Measurements from ENCODE around the gene CHCHD3. TPM values are rescaled to one million over a fixed set of nuclear protein-coding genes. Genes with fewer than 3 reads are reported as not detected.

CHCHD3 gene
- total RNA-seq, 1 experiment from 2014 or later: 100 TPM

DNA sequence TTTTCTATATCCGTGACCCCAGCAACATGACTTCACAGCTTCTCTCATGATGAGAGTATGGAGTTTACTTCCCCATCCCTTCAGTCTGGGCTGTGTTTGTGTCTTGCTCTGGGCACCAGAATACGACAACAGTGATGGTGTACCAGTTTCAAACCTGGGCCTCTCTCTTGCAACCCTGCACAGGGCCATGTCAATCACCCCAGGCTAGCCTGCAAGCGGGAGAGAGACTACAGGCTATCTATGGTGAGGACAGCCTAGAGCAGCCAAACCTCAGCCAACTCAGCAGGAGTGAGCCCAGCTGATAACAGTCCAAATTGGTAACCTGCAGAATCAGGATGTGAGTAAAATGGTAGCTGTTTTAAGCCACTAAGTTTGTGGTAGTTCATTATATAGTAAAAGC, 235.8 kb downstream of the CHCHD3 start:
- Histone ChIP-seq H2AFZ (no peak overlapping the region), H3K4me1 (replicated peaks; ENCODE audit: insufficient read depth) (no peaks in the 10 kb centered on the region), H3K4me3 (no peak overlapping the region), H3K9me2 (ENCODE audit: insufficient read depth) (no peaks in the 10 kb centered on the region), H3K27me3 (ENCODE audit: insufficient read depth, low read depth) (no peaks in the 10 kb centered on the region), H3K4me2 (no peak overlapping the region), H3K27ac (no peak overlapping the region), H3F3A (ENCODE audit: insufficient read depth, low read depth) (no peaks in the 10 kb centered on the region), H3K79me2 (ENCODE audit: low read depth) (no peaks in the 10 kb centered on the region), H3K9me3 (ENCODE audit: insufficient read depth, low read depth) (no peaks in the 10 kb centered on the region), H4K20me1 (ENCODE audit: insufficient read depth) (no peaks in the 10 kb centered on the region), H3K36me3 (ENCODE audit: low read depth) (no peaks in the 10 kb centered on the region)
- POLR2A ChIA-PET (ENCODE audit: unreplicated experiment): no interaction called here
- no peak for DNase-seq
- intact Hi-C loops (cut with micrococcal nuclease; ENCODE audit: unreplicated experiment): no loop called here
- TF ChIP-seq EZH2 (IDR thresholded peaks at IDR 0.05; ENCODE audit: low read depth): no peak
- CTCF ChIA-PET: interaction anchor here (0.6 kb wide), 1 partner anchor 1263 kb away, joined by 16 read pairs; no protein-coding TSS in a partner anchor
- no TSS peak for BruUV-seq (replicated peaks)

DNA sequence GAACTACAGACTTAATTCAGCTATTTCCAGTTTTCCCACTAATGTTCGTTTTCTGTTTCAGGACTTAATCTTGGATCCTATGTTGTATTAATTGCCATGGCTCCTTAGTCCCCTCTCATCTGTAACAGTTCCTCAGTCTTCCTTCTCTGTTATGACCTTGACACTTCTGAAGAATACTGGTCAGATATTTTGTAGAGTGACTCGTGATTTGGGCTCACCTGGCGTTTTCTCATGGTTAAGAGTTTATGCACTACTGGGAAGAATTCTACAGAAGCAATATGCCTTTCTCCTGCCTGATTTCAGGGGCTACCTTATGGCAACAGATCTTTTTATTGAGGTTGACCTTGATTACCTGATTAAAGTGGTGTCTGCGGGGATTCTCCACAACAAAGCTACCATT, 239.4 kb downstream of the CHCHD3 start:
- Histone ChIP-seq H2AFZ (no peak overlapping the region), H3K36me3 (ENCODE audit: low read depth) (0 out of 2 replicates have a peak, but pooled peaks cover 3% of the 10 kb centered on the region), H3K4me1 (replicated peaks; ENCODE audit: insufficient read depth) (no peaks in the 10 kb centered on the region), H3K9me3 (ENCODE audit: insufficient read depth, low read depth) (no peaks in the 10 kb centered on the region), H3K27ac (no peak overlapping the region), H4K20me1 (ENCODE audit: insufficient read depth) (no peaks in the 10 kb centered on the region; the same call in 1 of the 2 replicates), H3K4me2 (no peak overlapping the region), H3F3A (ENCODE audit: insufficient read depth, low read depth) (no peaks in the 10 kb centered on the region), H3K4me3 (no peak overlapping the region), H3K27me3 (ENCODE audit: insufficient read depth, low read depth) (no peaks in the 10 kb centered on the region), H3K9me2 (ENCODE audit: insufficient read depth) (no peaks in the 10 kb centered on the region), H3K79me2 (ENCODE audit: low read depth) (no peaks in the 10 kb centered on the region)
- CTCF ChIA-PET: no interaction called here
- DNase-seq: no peak
- intact Hi-C loops (cut with micrococcal nuclease; ENCODE audit: unreplicated experiment): no loop called here
- no TSS peak for BruUV-seq (replicated peaks)
- no peak for TF ChIP-seq EZH2 (IDR thresholded peaks at IDR 0.05; ENCODE audit: low read depth)
- TF ChIP-seq, protein P1, sequence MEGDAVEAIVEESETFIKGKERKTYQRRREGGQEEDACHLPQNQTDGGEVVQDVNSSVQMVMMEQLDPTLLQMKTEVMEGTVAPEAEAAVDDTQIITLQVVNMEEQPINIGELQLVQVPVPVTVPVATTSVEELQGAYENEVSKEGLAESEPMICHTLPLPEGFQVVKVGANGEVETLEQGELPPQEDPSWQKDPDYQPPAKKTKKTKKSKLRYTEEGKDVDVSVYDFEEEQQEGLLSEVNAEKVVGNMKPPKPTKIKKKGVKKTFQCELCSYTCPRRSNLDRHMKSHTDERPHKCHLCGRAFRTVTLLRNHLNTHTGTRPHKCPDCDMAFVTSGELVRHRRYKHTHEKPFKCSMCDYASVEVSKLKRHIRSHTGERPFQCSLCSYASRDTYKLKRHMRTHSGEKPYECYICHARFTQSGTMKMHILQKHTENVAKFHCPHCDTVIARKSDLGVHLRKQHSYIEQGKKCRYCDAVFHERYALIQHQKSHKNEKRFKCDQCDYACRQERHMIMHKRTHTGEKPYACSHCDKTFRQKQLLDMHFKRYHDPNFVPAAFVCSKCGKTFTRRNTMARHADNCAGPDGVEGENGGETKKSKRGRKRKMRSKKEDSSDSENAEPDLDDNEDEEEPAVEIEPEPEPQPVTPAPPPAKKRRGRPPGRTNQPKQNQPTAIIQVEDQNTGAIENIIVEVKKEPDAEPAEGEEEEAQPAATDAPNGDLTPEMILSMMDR (conservative IDR thresholded peaks at IDR 0.05): no peak
- POLR2A ChIA-PET (ENCODE audit: unreplicated experiment): no interaction called here

DNA sequence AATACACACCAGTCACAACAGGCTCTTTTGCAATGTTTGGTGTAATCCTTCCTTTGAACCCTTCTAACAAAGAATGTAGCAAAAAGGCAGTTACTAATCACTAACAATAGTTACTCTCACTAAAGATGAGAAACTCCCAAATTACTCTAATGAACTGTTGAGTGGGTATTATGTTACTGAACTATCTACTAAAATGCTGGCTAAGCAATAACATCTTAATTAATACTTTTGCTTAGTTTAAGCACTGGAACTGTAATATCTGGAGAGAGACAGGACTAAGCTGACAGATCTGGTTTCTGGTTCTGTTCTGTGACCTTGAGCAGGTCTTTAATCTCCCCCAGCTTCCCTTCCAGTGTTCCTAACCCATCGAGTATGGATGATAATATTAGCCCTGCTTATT, 241.7 kb downstream of the CHCHD3 start:
- ChIA-PET POLR2A (ENCODE audit: unreplicated experiment) (no interaction called here), CTCF (no interaction called here)
- no peaks in the 10 kb centered on the region for H3K27me3 ChIP-seq (ENCODE audit: insufficient read depth, low read depth)
- 0 out of 2 replicates have a peak, but pooled peaks cover 3% of the 10 kb centered on the region for H3K36me3 ChIP-seq (ENCODE audit: low read depth)
- H3K4me1 ChIP-seq (replicated peaks; ENCODE audit: insufficient read depth): no peaks in the 10 kb centered on the region
- no peak overlapping the region for H3K4me3 ChIP-seq
- DNase-seq: no peak
- H3K9me3 ChIP-seq (ENCODE audit: insufficient read depth, low read depth): no peaks in the 10 kb centered on the region
- no peak overlapping the region for H2AFZ ChIP-seq
- TF ChIP-seq, protein P1 (conservative IDR thresholded peaks at IDR 0.05): no peak
- no peak for TF ChIP-seq EZH2 (IDR thresholded peaks at IDR 0.05; ENCODE audit: low read depth)
- H3F3A ChIP-seq (ENCODE audit: insufficient read depth, low read depth): no peaks in the 10 kb centered on the region
- H3K79me2 ChIP-seq (ENCODE audit: low read depth): no peaks in the 10 kb centered on the region
- BruUV-seq (replicated peaks): no TSS peak
- H4K20me1 ChIP-seq (ENCODE audit: insufficient read depth): no peaks in the 10 kb centered on the region; the same call in 1 of the 2 replicates
- intact Hi-C loops (cut with micrococcal nuclease; ENCODE audit: unreplicated experiment): no loop called here
- no peak overlapping the region for H3K4me2 ChIP-seq
- H3K9me2 ChIP-seq (ENCODE audit: insufficient read depth): no peaks in the 10 kb centered on the region
- H3K27ac ChIP-seq: no peak overlapping the region

DNA sequence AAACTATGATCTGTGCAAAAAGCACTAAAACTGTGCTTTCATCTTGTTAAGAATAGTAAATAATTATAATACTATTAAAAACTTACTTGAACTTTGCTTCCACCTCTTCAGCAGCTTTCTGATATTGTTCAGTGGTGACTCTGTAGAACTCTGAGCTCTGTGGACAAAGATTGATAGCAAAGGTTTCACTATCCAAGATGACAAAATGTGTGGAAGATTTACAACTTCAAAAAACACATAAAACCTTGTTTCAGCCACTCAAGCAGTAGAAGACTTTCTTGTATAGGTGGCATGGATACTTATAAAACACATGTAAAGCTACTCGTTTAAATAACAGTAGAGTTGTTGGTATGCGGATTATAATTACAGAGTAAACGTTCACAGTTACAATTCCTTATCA, 243.6 kb downstream of the CHCHD3 start:
- Histone ChIP-seq H3K4me1 (replicated peaks; ENCODE audit: insufficient read depth) (no peaks in the 10 kb centered on the region), H3K36me3 (ENCODE audit: low read depth) (0 out of 2 replicates have a peak, but pooled peaks cover 3% of the 10 kb centered on the region), H4K20me1 (ENCODE audit: insufficient read depth) (no peaks in the 10 kb centered on the region; the same call in 1 of the 2 replicates), H3K27ac (no peak overlapping the region), H3K79me2 (ENCODE audit: low read depth) (no peaks in the 10 kb centered on the region), H3K4me3 (no peak overlapping the region), H3K4me2 (no peak overlapping the region), H3K9me3 (ENCODE audit: insufficient read depth, low read depth) (no peaks in the 10 kb centered on the region), H3K9me2 (ENCODE audit: insufficient read depth) (no peaks in the 10 kb centered on the region), H2AFZ (no peak overlapping the region), H3F3A (ENCODE audit: insufficient read depth, low read depth) (no peaks in the 10 kb centered on the region), H3K27me3 (ENCODE audit: insufficient read depth, low read depth) (no peaks in the 10 kb centered on the region)
- DNase-seq: no peak
- TF ChIP-seq EZH2 (IDR thresholded peaks at IDR 0.05; ENCODE audit: low read depth): no peak
- TF ChIP-seq, protein P1 (conservative IDR thresholded peaks at IDR 0.05): no peak
- intact Hi-C loops (cut with micrococcal nuclease; ENCODE audit: unreplicated experiment): no loop called here
- ChIA-PET POLR2A (ENCODE audit: unreplicated experiment) (no interaction called here), CTCF (no interaction called here)
- no TSS peak for BruUV-seq (replicated peaks)

All from PC-9 (cell line).